Stomach (tissue), 9 donors: ENCODE measurements around the gene IL2RA. TPM values are rescaled to one million over a fixed set of nuclear protein-coding genes. Genes with fewer than 3 reads are reported as not detected.

Source experiments
- DNase-seq, 2 donors: peaks; one replicate each; pipeline versions ENCODE4 v3.0.0 to v3.0.0-alpha.2; 2013 to 2019
- H3K27ac ChIP-seq, 5 donors: fragments of 200-600 bp in 4 of 5; sonication (generic) in 4 of 5; one replicate each; pipeline ENCODE4 v1.5.1; 2013 to 2019; ENCODE audit warnings: mild to moderate bottlenecking in 1 of 5, moderate library complexity in 1 of 5
- H3K27me3 ChIP-seq, 3 donors: fragments of 200-600 bp; sonication (generic); one replicate each; pipeline ENCODE4 v1.5.1; 2017 to 2019; ENCODE audit warnings: mixed run types in 1 of 3
- H3K36me3 ChIP-seq, 4 donors: fragments of 200-600 bp; sonication (generic); 1 replicate in 3 of 4; 2 replicates in 1 of 4; pipeline ENCODE4 v1.5.1; 2016 to 2019
- H3K4me1 ChIP-seq, 4 donors: fragments of 200-600 bp; sonication (generic); one replicate each; pipeline ENCODE4 v1.5.1; 2016 to 2019
- H3K4me3 ChIP-seq, 4 donors: fragments of 200-600 bp; sonication (generic) in 3 of 4; one replicate each; pipeline ENCODE4 v1.5.1; 2016 to 2019; ENCODE audit warnings: mild to moderate bottlenecking in 1 of 4
- H3K9me3 ChIP-seq, 4 donors: fragments of 200-600 bp; sonication (generic); one replicate each; pipeline ENCODE4 v1.5.1; 2016 to 2019
- EP300 ChIP-seq: sonication (generic); formaldehyde crosslinking; IDR thresholded peaks from one replicate; pipeline ENCODE4 v1.6.1; 2017; ENCODE audit warnings: antibody characterized with exemption
- POLR2A ChIP-seq, 4 donors: fragments of 450-650 bp; IDR thresholded peaks; one replicate each; pipeline ENCODE4 v1.6.1; 2016; ENCODE audit warnings: antibody characterized with exemption in 4 of 4, control low read depth in 2 of 4, mild to moderate bottlenecking in 1 of 4, moderate library complexity in 1 of 4
- POLR2AphosphoS5 ChIP-seq, 3 donors: sonication (generic); formaldehyde crosslinking; IDR thresholded peaks; one replicate each; pipeline ENCODE4 v1.6.1; 2016; ENCODE audit warnings: antibody characterized with exemption in 3 of 3
- WGBS, 5 donors: extraction: QIAGEN DNeasy Blood & Tissue Kit in 3 of 5; methylation state at CpG; one replicate each; pipeline versions ENCODE4 v1.1.5 to v1.1.7; 2013 to 2018; 5-methylcytosine and 5-hydroxymethylcytosine counted together
- intact Hi-C: fragments of 100-400 bp; cut with DNase I; formaldehyde crosslinking; loops from one replicate; pipeline ENCODE4 v1.15.1; 2023; ENCODE audit warnings: low total_unique reads
- polyA plus RNA-seq, 3 donors: library from polyadenylated mRNA; stranded (reverse); fragments of 200-250 nt; gene quantifications; one replicate each; pipeline ENCODE4 v1.2.3, GENCODE V29; 2013
- total RNA-seq, 5 donors: library from RNA; depleted of rRNA; stranded (reverse); fragments of >200 nt; gene quantifications; one replicate each; pipeline versions ENCODE4 v1.1.0 to v1.2.3, GENCODE V29; 2014 to 2016
- TF ChIP-seq, protein P1 (sequence below), 7 experiments: fragments of 450-650 bp in 4 of 7; fragments of 200-600 bp in 3 of 7; sonication (generic) in 3 of 7; IDR thresholded peaks; one replicate each; pipeline ENCODE4 v1.5.1; 2016 to 2019; ENCODE audit warnings: antibody characterized with exemption in 7 of 7, control low read depth in 2 of 7, mild to moderate bottlenecking in 1 of 7
- donor health status: healthy with polysubstance abuse.
- donor health status: Bipolar disorder and iron deficiency.
- donor health status: healthy.

Gene IL2RA
- total and polyA plus RNA-seq, 8 donors = 0.45 to 2.3 (median 0.95) TPM; not detected in 2

- 14 to 18% (median 15%) methylated on average over 19 of the region's 19 CpGs for WGBS, 5 donors
- intact Hi-C loops = loop anchor here (10.0 kb wide), 1 partner anchor 72 kb away; no protein-coding TSS in a partner anchor
- Histone ChIP-seq H3K27ac (peak overlapping the region; percentile 46 to 62 (median 60)), H3K27me3 (peaks cover 0 to 26% (median 0%) of the 10 kb centered on the region in 3 donors), H3K4me3 (peak overlapping the region in 1 of 4 donors; percentile 16), H3K9me3 (no peaks in the 10 kb centered on the region), H3K4me1 (peaks cover 23 to 56% (median 38%) of the 10 kb centered on the region in 4 donors), H3K36me3 (no peaks in the 10 kb centered on the region)
- peak; percentile 88 to 95 for DNase-seq
- peak; percentile 54 to 87 (median 75) for TF ChIP-seq POLR2AphosphoS5 (IDR thresholded peaks at IDR 0.05)
- no peak for TF ChIP-seq EP300
- no peak for TF ChIP-seq POLR2A (IDR thresholded peaks at IDR 0.05)
- TF ChIP-seq, protein P1, sequence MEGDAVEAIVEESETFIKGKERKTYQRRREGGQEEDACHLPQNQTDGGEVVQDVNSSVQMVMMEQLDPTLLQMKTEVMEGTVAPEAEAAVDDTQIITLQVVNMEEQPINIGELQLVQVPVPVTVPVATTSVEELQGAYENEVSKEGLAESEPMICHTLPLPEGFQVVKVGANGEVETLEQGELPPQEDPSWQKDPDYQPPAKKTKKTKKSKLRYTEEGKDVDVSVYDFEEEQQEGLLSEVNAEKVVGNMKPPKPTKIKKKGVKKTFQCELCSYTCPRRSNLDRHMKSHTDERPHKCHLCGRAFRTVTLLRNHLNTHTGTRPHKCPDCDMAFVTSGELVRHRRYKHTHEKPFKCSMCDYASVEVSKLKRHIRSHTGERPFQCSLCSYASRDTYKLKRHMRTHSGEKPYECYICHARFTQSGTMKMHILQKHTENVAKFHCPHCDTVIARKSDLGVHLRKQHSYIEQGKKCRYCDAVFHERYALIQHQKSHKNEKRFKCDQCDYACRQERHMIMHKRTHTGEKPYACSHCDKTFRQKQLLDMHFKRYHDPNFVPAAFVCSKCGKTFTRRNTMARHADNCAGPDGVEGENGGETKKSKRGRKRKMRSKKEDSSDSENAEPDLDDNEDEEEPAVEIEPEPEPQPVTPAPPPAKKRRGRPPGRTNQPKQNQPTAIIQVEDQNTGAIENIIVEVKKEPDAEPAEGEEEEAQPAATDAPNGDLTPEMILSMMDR (IDR thresholded peaks at IDR 0.05) = peak in 5 of 7 experiments; percentile 57 to 76 (median 67)
Measured at GRCh38 chr10:6086375-6087233, 24.4 kb upstream of the IL2RA start.

GRCh38 chr10:6083523-6084475 is 21.6 kb upstream of the IL2RA start:
- Histone ChIP-seq H3K27ac (no peak overlapping the region), H3K36me3 (no peaks in the 10 kb centered on the region), H3K9me3 (no peaks in the 10 kb centered on the region), H3K4me1 (peaks cover 3 to 36% (median 17%) of the 10 kb centered on the region in 4 donors), H3K27me3 (peaks cover 0 to 39% (median 0%) of the 10 kb centered on the region in 3 donors), H3K4me3 (no peak overlapping the region)
- intact Hi-C loops = loop anchor here (10.0 kb wide), 1 partner anchor 69 kb away; no protein-coding TSS in a partner anchor
- no peak for TF ChIP-seq POLR2AphosphoS5 (IDR thresholded peaks at IDR 0.05)
- TF ChIP-seq EP300 = no peak
- TF ChIP-seq, protein P1 (IDR thresholded peaks at IDR 0.05) = no peak
- TF ChIP-seq POLR2A (IDR thresholded peaks at IDR 0.05) = no peak
- DNase-seq = no peak
- WGBS, 5 donors = 41 to 48% (median 45%) methylated on average over 17 of the region's 17 CpGs

DNA sequence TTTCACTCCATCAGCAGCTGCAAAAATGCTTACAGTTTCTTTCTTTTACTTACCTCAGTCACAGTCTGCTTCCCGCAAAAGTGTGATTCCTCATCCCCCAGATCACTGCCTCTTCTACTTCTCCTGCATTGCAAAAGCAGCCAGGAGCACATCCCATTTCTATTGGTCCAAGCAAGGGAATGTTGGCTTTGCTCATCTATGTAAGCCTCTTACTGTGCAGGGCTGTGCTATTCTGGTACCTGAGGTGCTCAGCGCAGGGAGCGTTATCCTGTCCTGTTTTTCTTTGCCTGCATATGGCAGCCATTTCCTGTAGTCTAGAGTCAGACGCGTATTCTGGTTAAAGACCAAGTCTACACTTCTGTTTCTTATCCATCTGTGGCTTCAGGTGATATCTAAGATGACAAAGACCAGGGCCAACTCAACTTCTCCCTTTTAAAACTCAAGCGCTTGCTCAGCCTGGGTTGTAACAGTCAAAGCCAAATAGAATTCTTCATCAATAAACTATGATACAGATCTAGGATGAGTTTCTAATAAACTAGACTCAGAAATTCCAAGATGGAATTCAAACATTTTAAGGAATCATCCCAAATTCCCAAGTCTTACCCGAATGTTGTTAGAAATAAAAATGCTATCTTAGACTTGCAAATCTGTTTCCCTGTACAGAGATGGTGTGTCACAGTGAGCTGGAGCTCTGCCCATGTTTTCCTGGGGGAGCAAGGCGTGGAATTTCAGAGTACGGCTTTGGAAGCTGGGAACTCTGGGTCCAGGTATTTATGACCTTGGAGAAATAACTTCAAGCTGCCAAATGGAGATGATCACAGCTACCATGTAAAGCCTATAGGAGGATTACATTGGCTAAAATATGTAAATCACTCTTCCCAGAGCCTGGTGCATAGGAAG is 20.6 kb upstream of the IL2RA start:
- intact Hi-C loops = loop anchor here (10.0 kb wide), 1 partner anchor 68 kb away; no protein-coding TSS in a partner anchor

More for the DNA sequence above, 20.6 kb upstream of the IL2RA start:
- TF ChIP-seq EP300 (no peak), POLR2AphosphoS5 (IDR thresholded peaks at IDR 0.05) (no peak), POLR2A (IDR thresholded peaks at IDR 0.05) (no peak)
- TF ChIP-seq, protein P1 (IDR thresholded peaks at IDR 0.05) = no peak
- Histone ChIP-seq H3K27me3 (peaks cover 0 to 40% (median 0%) of the 10 kb centered on the region in 3 donors), H3K4me3 (no peak overlapping the region), H3K36me3 (no peaks in the 10 kb centered on the region), H3K27ac (no peak overlapping the region), H3K9me3 (no peaks in the 10 kb centered on the region), H3K4me1 (peaks cover 3 to 30% (median 14%) of the 10 kb centered on the region in 4 donors)
- WGBS, 5 donors = 74 to 82% (median 80%) methylated on average over 9 of the region's 9 CpGs
- DNase-seq = no peak
